ENCODE measurements around the gene COL5A1. TPM values are rescaled to one million over a fixed set of nuclear protein-coding genes. Genes with fewer than 3 reads are reported as not detected.

Gene COL5A1
- total and polyA plus RNA-seq, 2 donors from 2014 or later, result 2.4 to 23.8 TPM

- Histone ChIP-seq H3K27me3 (ENCODE audit: control insufficient read depth, insufficient read depth, low read length) (no peaks in the 10 kb centered on the region), H3K27ac (ENCODE audit: low read depth in 2 of 2, low read length in 2 of 2) (no peak overlapping the region), H3K9me3 (ENCODE audit: control insufficient read depth in 2 of 3, insufficient read depth in 1 of 3, low read length in 3 of 3) (no peaks in the 10 kb centered on the region), H3K4me3 (ENCODE audit: low read length in 3 of 3) (no peak overlapping the region), H3K9ac (ENCODE audit: low read length in 3 of 3) (no peak overlapping the region), H3K4me1 (ENCODE audit: control insufficient read depth in 2 of 3, insufficient read depth in 2 of 3, low read depth in 1 of 3, low read length in 3 of 3) (peaks cover 0 to 3% (median 0%) of the 10 kb centered on the region in 3 donors), H3K36me3 (ENCODE audit: control insufficient read depth in 2 of 3, insufficient read depth in 3 of 3, low read length in 3 of 3) (no peaks in the 10 kb centered on the region)
- DNase-seq (peak in 1 of 5 donors; percentile 34), FAIRE-seq (no peak)
- TF ChIP-seq CTCF (IDR thresholded peaks at IDR 0.05; ENCODE audit: borderline replicate concordance, extremely low read depth, insufficient read depth), result no peak
- intact Hi-C loops (cut with DNase I), result no loop called here
Measured at GRCh38 chr9:134811673-134812342, 170.2 kb downstream of the COL5A1 start.

GRCh38 chr9:134812343-134812673 lies 170.7 kb downstream of the COL5A1 start:
- no peak for TF ChIP-seq CTCF (IDR thresholded peaks at IDR 0.05; ENCODE audit: borderline replicate concordance, extremely low read depth, insufficient read depth)
- intact Hi-C loops (cut with DNase I), result no loop called here
- DNase-seq (peak in 3 of 5 donors; percentile 27 to 73 (median 44)), FAIRE-seq (no peak)
- Histone ChIP-seq H3K4me1 (ENCODE audit: control insufficient read depth in 2 of 3, insufficient read depth in 2 of 3, low read depth in 1 of 3, low read length in 3 of 3) (peaks cover 0 to 3% (median 0%) of the 10 kb centered on the region in 3 donors), H3K27me3 (ENCODE audit: control insufficient read depth, insufficient read depth, low read length) (no peaks in the 10 kb centered on the region), H3K4me3 (ENCODE audit: low read length in 3 of 3) (no peak overlapping the region), H3K9me3 (ENCODE audit: control insufficient read depth in 2 of 3, insufficient read depth in 1 of 3, low read length in 3 of 3) (no peaks in the 10 kb centered on the region), H3K9ac (ENCODE audit: low read length in 3 of 3) (no peak overlapping the region), H3K36me3 (ENCODE audit: control insufficient read depth in 2 of 3, insufficient read depth in 3 of 3, low read length in 3 of 3) (no peaks in the 10 kb centered on the region), H3K27ac (ENCODE audit: low read depth in 2 of 2, low read length in 2 of 2) (no peak overlapping the region)

GRCh38 chr9:134813841-134814240 lies 172.2 kb downstream of the COL5A1 start:
- FAIRE-seq, result no peak
- intact Hi-C loops (cut with DNase I), result no loop called here

More at GRCh38 chr9:134813841-134814240, 172.2 kb downstream of the COL5A1 start:
- Histone ChIP-seq H3K36me3 (ENCODE audit: control insufficient read depth in 2 of 3, insufficient read depth in 3 of 3, low read length in 3 of 3) (no peaks in the 10 kb centered on the region), H3K4me1 (ENCODE audit: control insufficient read depth in 2 of 3, insufficient read depth in 2 of 3, low read depth in 1 of 3, low read length in 3 of 3) (no peaks in the 10 kb centered on the region), H3K9ac (ENCODE audit: low read length in 3 of 3) (no peak overlapping the region), H3K27me3 (ENCODE audit: control insufficient read depth, insufficient read depth, low read length) (no peaks in the 10 kb centered on the region), H3K27ac (ENCODE audit: low read depth in 2 of 2, low read length in 2 of 2) (no peak overlapping the region), H3K9me3 (ENCODE audit: control insufficient read depth in 2 of 3, insufficient read depth in 1 of 3, low read length in 3 of 3) (no peaks in the 10 kb centered on the region), H3K4me3 (ENCODE audit: low read length in 3 of 3) (no peak overlapping the region)
- DNase-seq, result no peak
- no peak for TF ChIP-seq CTCF (IDR thresholded peaks at IDR 0.05; ENCODE audit: borderline replicate concordance, extremely low read depth, insufficient read depth)
